Endothelial cell of umbilical vein (primary cell): ENCODE measurements around the gene C5. TPM values are rescaled to one million over a fixed set of nuclear protein-coding genes. Genes with fewer than 3 reads are reported as not detected.

Experiments
- BruUV-seq: library from RNA; stranded (reverse); fragments of 400-500 nt; replicated peaks from 2 replicates; lab custom pipeline; 2021; lab: Mats Ljungman, UMichigan
- CTCF ChIA-PET: fragments of 300-600, 350-600 bp; sonication (Branson Sonifier 250); formaldehyde crosslinking; loops from one replicate; lab custom pipeline; 2021; ENCODE audit warnings: antibody characterized with exemption, inconsistent platforms; lab: Charles Lee
- POLR2A ChIA-PET: fragments of 300-600, 350-600 bp; sonication (Branson Sonifier 250); formaldehyde crosslinking; loops from one replicate; lab custom pipeline; 2021; ENCODE audit warnings: antibody characterized with exemption, inconsistent platforms; lab: Charles Lee
- DNase-seq: peaks from one replicate; pipeline ENCODE4 v3.0.0-alpha.2; 2011; ENCODE audit warnings: low read depth, low spot score
- FAIRE-seq: peaks from 2 replicates; lab custom pipeline; 2011; peaks lifted over from hg19 to GRCh38; lab: Jason Lieb, UNC
- H2AFZ ChIP-seq: 2 replicates; pipeline ENCODE4 v1.6.0; 2012; ENCODE audit warnings: low read depth, low read length, control low read depth, inconsistent platforms
- H3K27ac ChIP-seq: 2 replicates; pipeline ENCODE4 v1.5.1; 2011; ENCODE audit warnings: low read depth, mild to moderate bottlenecking, control low read depth, low read length, moderate library complexity; ENCODE audit not compliant: insufficient read depth
- H3K27me3 ChIP-seq, 2 experiments: 2 replicates each; pipeline versions ENCODE4 v1.6.0 to v1.6.1; 2011; ENCODE audit warnings: low read length in 2 of 2, mixed read lengths in 1 of 2; ENCODE audit not compliant: control insufficient read depth in 2 of 2, insufficient read depth in 2 of 2
- H3K36me3 ChIP-seq, 2 experiments: 2 replicates in 1 of 2; 3 replicates in 1 of 2; pipeline ENCODE4 v1.5.1; 2011; ENCODE audit warnings: low read length in 2 of 2, mild to moderate bottlenecking in 1 of 2, moderate library complexity in 1 of 2; ENCODE audit not compliant: control insufficient read depth in 2 of 2, insufficient read depth in 2 of 2; ENCODE audit errors: extremely low read depth in 1 of 2
- H3K4me1 ChIP-seq: 3 replicates; pipeline ENCODE4 v1.5.1; 2011; ENCODE audit warnings: mild to moderate bottlenecking, low read length; ENCODE audit not compliant: control insufficient read depth, insufficient read depth; ENCODE audit errors: extremely low read depth
- H3K4me2 ChIP-seq: 2 replicates; pipeline ENCODE4 v1.6.1; 2011; ENCODE audit warnings: low read length, control low read depth, mixed read lengths; ENCODE audit not compliant: insufficient read depth
- H3K4me3 ChIP-seq, 3 experiments: fragments of 200-600 bp in 1 of 3; sonication (generic), shearing (Covaris generic) in 1 of 3; replicated peaks in 1 of 3; 2 replicates each; pipeline ENCODE4 v1.5.1; 2011 to 2016; ENCODE audit warnings: control low read depth in 3 of 3, low read length in 3 of 3, mild to moderate bottlenecking in 2 of 3, inconsistent platforms in 1 of 3, low read depth in 1 of 3, moderate library complexity in 1 of 3; ENCODE audit not compliant: insufficient read depth in 1 of 3
- H3K79me2 ChIP-seq: 2 replicates; pipeline ENCODE4 v1.6.0; 2012; ENCODE audit warnings: low read length, inconsistent platforms; ENCODE audit not compliant: control insufficient read depth, insufficient read depth
- H3K9ac ChIP-seq: replicated peaks from 2 replicates; pipeline ENCODE3; 2011; ENCODE audit warnings: low read length, control low read depth; ENCODE audit not compliant: insufficient read depth; ENCODE audit errors: extremely low read depth
- H3K9me1 ChIP-seq: replicated peaks from 3 replicates; pipeline ENCODE4 v1.6.0; 2011; ENCODE audit warnings: mild to moderate bottlenecking, low read length; ENCODE audit not compliant: control insufficient read depth, insufficient read depth; ENCODE audit errors: extremely low read depth
- H3K9me3 ChIP-seq: replicated peaks from 2 replicates; pipeline ENCODE4 v1.5.1; 2012; ENCODE audit warnings: low read length, inconsistent platforms; ENCODE audit not compliant: control insufficient read depth, insufficient read depth
- H4K20me1 ChIP-seq: replicated peaks from 2 replicates; pipeline ENCODE3; 2011; ENCODE audit warnings: mild to moderate bottlenecking, low read length; ENCODE audit not compliant: control insufficient read depth, insufficient read depth; ENCODE audit errors: extremely low read depth
- CTCF ChIP-seq, 2 donors: IDR thresholded peaks; 1 replicate in 1 of 2; 2 replicates in 1 of 2; pipeline ENCODE4 v1.5.1; 2011; ENCODE audit warnings: low read length in 2 of 2, mild to moderate bottlenecking in 2 of 2, moderate library complexity in 2 of 2, control low read depth in 1 of 2, inconsistent platforms in 1 of 2, low read depth in 1 of 2; ENCODE audit not compliant: insufficient read depth in 1 of 2; ENCODE audit errors: extremely low read depth in 1 of 2
- EZH2 ChIP-seq: IDR thresholded peaks from 2 replicates; pipeline ENCODE4 v1.6.1; 2012; ENCODE audit warnings: borderline replicate concordance, low read depth, mild to moderate bottlenecking, moderate library complexity, low read length, inconsistent platforms; ENCODE audit not compliant: severe bottlenecking
- FOS ChIP-seq: IDR thresholded peaks from 2 replicates; pipeline ENCODE4 v1.6.1; 2011; ENCODE audit warnings: mild to moderate bottlenecking, low read length, moderate library complexity, borderline replicate concordance; ENCODE audit not compliant: insufficient read depth
- JUN ChIP-seq: IDR thresholded peaks from 2 replicates; pipeline ENCODE4 v1.6.1; 2011; ENCODE audit warnings: borderline replicate concordance, low read depth; ENCODE audit not compliant: insufficient read length, insufficient read depth
- POLR2AphosphoS5 ChIP-seq: IDR thresholded peaks from 2 replicates; pipeline ENCODE4 v1.6.1; 2012; ENCODE audit warnings: low read depth, mild to moderate bottlenecking, control low read depth, low read length, moderate library complexity; ENCODE audit not compliant: insufficient read depth
- dilution Hi-C: fragments of 300-500 bp; cut with MboI; formaldehyde crosslinking; loops from one replicate; pipeline ENCODE4 v1.15.0; 2019; ENCODE audit warnings: low sequenced_read_pairs; ENCODE audit not compliant: extremely low pct_ligation_motif_present
- intact Hi-C: fragments of 100-400 bp; cut with micrococcal nuclease; formaldehyde crosslinking; loops from one replicate; pipeline ENCODE4 v1.10.0; 2022
- polyA plus RNA-seq, 4 experiments: library from polyadenylated mRNA; depleted of rRNA in 3 of 4; stranded (reverse) in 3 of 4; unstranded in 1 of 4; fragments of >200 nt; gene quantifications; 2 replicates each; pipeline versions ENCODE4 v1.2.1 to v1.2.3, GENCODE V29; 2011 to 2012; ENCODE audit warnings: missing spikeins in 1 of 4
- total RNA-seq: library from RNA; stranded (reverse); gene quantifications from 2 replicates; pipeline ENCODE4 v1.2.3, GENCODE V29; 2021

C5 gene
- total and polyA plus RNA-seq, 2 donors (not counting 3 experiments of a cell fraction or from before 2014, with no cell fraction given) = 0.79 to 1.6 TPM

GRCh38 chr9:120929229-120929791, 120.8 kb downstream of the C5 start:
- no peaks in the 10 kb centered on the region for H3K9me3 ChIP-seq
- intact Hi-C loops (no loop called here), dilution Hi-C loops (no loop called here)
- no peak for DNase-seq
- BruUV-seq = no TSS peak
- TF ChIP-seq JUN (no peak), POLR2AphosphoS5 (no peak), FOS (no peak), EZH2 (no peak), CTCF (IDR thresholded peaks at IDR 0.05; ENCODE audit: extremely low read depth in 1 of 2, insufficient read depth in 1 of 2, low read depth in 1 of 2, low read length in 2 of 2) (peak in 1 of 2 donors; percentile 20)
- H3K79me2 ChIP-seq = no peaks in the 10 kb centered on the region
- H3K4me1 ChIP-seq = peaks cover 41% of the 10 kb centered on the region
- no peaks in the 10 kb centered on the region for H4K20me1 ChIP-seq
- peak overlapping the region; percentile 39 for H3K4me2 ChIP-seq
- no peak for FAIRE-seq
- CTCF ChIA-PET = interaction anchor here (0.8 to 1.2 kb wide), 3 partner anchors 10 to 82 kb away, joined by 3 to 4 read pairs (median 3); no protein-coding TSS in a partner anchor
- peak overlapping the region; percentile 30 to 52 (median 33) for H3K4me3 ChIP-seq
- no peaks in the 10 kb centered on the region for H3K9me1 ChIP-seq
- H2AFZ ChIP-seq = peak overlapping the region; percentile 27
- H3K27me3 ChIP-seq = no peaks in the 10 kb centered on the region
- peak overlapping the region; percentile 58 for H3K9ac ChIP-seq
- H3K27ac ChIP-seq = peak overlapping the region; percentile 69
- POLR2A ChIA-PET = no interaction called here
- H3K36me3 ChIP-seq = no peaks in the 10 kb centered on the region
